ENCODE measurements around the gene DHDH. TPM values are rescaled to one million over a fixed set of nuclear protein-coding genes. Genes with fewer than 3 reads are reported as not detected.

DHDH gene
- total RNA-seq, 1 donor from 2014 or later = not detected

DNA sequence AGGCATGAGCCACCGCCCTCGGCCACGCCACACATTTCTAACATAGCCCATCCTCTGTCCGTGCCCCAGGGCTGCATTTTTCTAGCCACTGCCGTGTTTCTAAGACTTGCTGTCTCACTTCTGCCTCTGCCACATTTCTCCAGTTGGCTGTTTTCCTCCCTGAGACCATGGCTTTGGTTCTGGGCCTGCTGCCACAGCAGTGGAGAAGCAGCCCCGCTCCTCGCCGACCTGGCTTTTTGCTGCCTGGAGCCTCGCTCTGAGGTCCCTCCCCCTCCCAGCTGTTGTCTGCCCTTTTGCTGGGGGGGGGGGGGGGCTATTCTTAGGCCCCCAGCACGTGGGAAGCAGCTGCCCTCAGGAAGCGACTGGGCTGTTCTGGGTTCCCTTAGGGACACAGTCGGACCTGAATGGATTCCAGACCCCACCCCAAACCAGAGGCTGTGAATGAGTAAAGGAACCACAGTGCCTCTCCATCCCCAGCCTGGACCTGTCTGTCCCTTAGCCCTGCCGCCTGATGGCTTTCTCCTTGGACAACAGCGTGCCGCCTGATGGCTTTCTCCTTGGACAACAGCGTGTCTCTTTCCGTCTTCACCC lies 56.3 kb downstream of the DHDH start:
- intact Hi-C loops (cut with micrococcal nuclease) = loop anchor here (5.0 kb wide), 3 partner anchors 158 to 778 kb away; partner anchors contain the start of genes ALDH16A1, AP2A1 and PIH1D1

DNA sequence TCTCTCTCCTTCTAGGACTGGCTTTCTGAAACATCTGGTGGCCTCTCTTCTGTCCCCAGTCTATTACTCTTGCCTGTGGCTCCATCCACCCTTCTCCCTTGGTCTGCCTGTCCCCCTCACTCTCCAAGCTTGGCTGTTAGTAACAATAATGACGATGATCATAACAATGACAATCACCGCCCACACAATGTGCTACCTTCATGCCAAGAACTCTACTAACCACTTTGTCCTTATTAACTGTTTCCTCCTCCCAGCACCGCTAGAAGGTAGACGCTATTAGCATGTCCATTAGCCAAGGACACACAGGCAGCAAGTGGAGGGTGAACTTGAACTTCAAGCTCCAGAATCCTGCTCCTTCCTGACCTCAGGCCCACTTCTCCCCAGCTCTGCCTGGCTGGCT lies 56.9 kb downstream of the DHDH start:
- intact Hi-C loops (cut with micrococcal nuclease) = loop anchor here (5.0 kb wide), 3 partner anchors 157 to 777 kb away; partner anchors contain the start of genes ALDH16A1, AP2A1 and PIH1D1

DNA sequence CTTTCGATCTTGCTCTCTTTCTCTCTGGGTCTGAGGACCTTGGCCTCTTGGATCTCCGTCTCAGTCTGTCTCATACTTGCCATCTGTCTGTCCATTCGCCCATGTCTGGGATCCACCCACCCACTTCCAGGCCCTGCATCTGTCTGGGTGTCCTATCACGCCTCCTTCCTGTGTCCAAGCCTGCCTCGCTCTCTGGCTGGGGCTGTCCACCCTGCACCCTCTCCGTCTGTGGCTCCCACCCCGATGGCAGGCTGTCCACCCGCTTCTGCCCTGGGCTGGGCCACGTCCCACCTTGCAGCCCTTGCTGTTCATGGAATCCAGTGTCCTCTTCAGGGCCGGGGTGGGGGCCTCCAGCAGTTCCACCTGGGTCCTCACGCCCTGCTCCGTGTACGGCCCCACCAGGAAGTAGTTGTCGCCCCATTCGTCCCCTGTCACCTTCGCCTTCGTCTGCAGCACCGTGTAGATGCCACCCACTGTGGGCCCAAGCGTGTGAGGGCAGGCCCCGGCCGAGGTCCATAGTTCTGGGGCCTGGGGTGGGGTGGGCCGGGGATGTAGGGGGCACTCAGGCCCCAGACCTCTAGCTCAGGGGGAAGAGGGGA lies 57.6 kb downstream of the DHDH start:
- intact Hi-C loops (cut with micrococcal nuclease) = loop anchor here (5.0 kb wide), 3 partner anchors 156 to 776 kb away; partner anchors contain the start of genes ALDH16A1, AP2A1 and PIH1D1

DNA sequence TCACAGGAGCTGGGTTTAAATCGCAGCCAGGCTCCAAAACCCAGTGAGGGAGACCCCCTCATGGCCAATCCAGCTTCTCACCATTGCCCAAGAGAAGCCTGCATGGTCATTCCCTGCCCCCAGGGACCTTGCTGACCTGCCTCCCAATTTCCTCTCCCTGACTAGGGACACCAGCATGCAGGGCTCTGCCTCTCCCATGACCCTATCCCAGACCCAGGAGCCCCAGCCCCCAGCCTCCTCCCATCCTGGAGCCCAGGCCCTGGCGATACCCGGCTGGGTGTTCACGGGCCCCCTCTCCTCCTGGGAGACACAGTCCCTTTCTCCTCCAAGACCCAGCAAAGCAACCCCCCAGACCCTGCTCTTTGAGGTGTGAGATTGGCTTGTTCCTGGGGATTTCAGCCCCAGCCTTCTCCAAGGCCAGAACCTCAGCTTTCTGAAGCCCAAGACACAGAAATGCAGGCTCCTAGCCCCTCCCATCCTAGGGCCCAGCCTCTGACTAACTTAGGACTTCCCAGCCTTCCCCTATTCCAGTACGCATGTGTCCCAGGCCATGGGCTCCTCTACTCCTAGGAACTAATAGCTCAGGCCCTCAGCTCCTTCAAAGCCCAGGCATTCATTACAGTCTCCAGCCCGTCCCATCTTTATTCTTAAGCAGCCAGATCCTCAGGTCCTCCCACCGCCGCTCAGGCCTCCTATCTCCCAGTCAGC lies 58.5 kb downstream of the DHDH start:
- intact Hi-C loops (cut with micrococcal nuclease) = loop anchor here (1.0 to 5.0 kb wide), 4 partner anchors 9 to 775 kb away; partner anchors contain the start of genes ALDH16A1, AP2A1 and PIH1D1

DNA sequence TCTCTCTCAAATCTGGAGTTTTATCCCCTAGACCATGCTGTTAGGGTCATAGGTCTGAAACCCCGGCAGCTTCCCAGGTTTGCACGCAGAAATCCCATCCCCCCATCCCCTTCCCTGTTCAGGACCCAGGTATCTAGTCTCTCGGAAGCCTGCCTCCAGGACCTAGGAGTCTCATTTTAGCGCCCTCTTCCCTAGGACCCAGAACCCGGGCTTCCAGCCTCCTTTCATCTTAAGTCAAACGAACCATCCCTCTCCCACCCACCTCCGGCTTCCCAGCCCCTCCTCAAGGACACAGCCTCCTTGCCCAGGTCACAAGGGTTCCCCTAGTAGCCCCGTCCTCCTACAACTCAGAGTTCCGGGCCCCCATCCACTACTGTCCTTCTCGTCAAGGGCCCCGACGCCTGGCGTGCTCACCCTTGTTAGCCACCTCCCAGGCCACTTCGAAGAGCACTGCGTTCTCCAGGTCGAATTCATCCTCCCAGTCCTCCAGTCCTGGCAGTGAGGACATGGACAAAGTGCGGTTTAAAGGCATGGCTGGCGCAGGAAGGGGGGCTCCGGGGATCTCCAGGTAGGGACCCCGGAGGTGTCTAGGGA lies 59.2 kb downstream of the DHDH start:
- intact Hi-C loops (cut with micrococcal nuclease) = loop anchor here (1.0 to 5.0 kb wide), 20 partner anchors 9 to 885 kb away; partner anchors contain the start of genes AKT1S1, ALDH16A1, AP2A1 and C19orf73

GRCh38 chr19:48993175-48994034 lies 59.9 kb downstream of the DHDH start, which contains the start of the genes GYS1 and RUVBL2:
Gene GYS1, minus strand, starts transcription at chr19:48993309. Its CDS starts 197 bp downstream, at chr19:48993112.
Gene RUVBL2, plus strand, starts transcription at chr19:48993887. Its CDS starts 25 bp downstream, at chr19:48993912.
- intact Hi-C loops (cut with micrococcal nuclease) = loop anchor here (1.0 to 5.0 kb wide), 19 partner anchors 24 to 884 kb away; partner anchors contain the start of genes AKT1S1, ALDH16A1, AP2A1 and C19orf73

GRCh38 chr19:48994035-48994386 lies 60.5 kb downstream of the DHDH start:
- intact Hi-C loops (cut with micrococcal nuclease) = loop anchor here (5.0 kb wide), 3 partner anchors 153 to 773 kb away; partner anchors contain the start of genes ALDH16A1, AP2A1 and PIH1D1

Other genes with a start within 250 kb of the DHDH start
- gene FUT2, start 237.7 kb upstream of the DHDH start, total RNA-seq = not detected in 2 replicates
- gene MAMSTR, start 214.0 kb upstream of the DHDH start, total RNA-seq = 1.4 and 1.6 TPM in 2 replicates
- gene RASIP1, start 193.1 kb upstream of the DHDH start, total RNA-seq = 0.10 and 0.15 TPM in 2 replicates
- not detected in 2 replicates for gene IZUMO1, start 186.8 kb upstream of the DHDH start, total RNA-seq
- 0.29 and 0.54 TPM in 2 replicates for gene FUT1, start 181.1 kb upstream of the DHDH start, total RNA-seq
- gene FGF21, start 178.2 kb upstream of the DHDH start, total RNA-seq = not detected in 2 replicates
- 55.1 and 56.3 TPM in 2 replicates for gene BCAT2, start 122.7 kb upstream of the DHDH start, total RNA-seq
- 1.3 TPM in 2 replicates for gene HSD17B14, start 97.2 kb upstream of the DHDH start, total RNA-seq
- 1.3 and 3.2 TPM in 2 replicates for gene PLEKHA4, start 65.1 kb upstream of the DHDH start, total RNA-seq
- gene PPP1R15A, start 61.3 kb upstream of the DHDH start, total RNA-seq = 37.9 and 38.1 TPM in 2 replicates
- gene TULP2, start 35.0 kb upstream of the DHDH start, total RNA-seq = not detected in 2 replicates
- gene NUCB1, start 33.4 kb upstream of the DHDH start, total RNA-seq = 273 and 277 TPM in 2 replicates
- gene BAX, start 21.2 kb downstream of the DHDH start, total RNA-seq = 376 and 407 TPM in 2 replicates
- 1,064 and 1,113 TPM in 2 replicates for gene FTL, start 31.6 kb downstream of the DHDH start, total RNA-seq
- gene GYS1, start 59.6 kb downstream of the DHDH start, total RNA-seq = 67.8 and 76.2 TPM in 2 replicates
- 87.7 and 96.1 TPM in 2 replicates for gene RUVBL2, start 60.2 kb downstream of the DHDH start, total RNA-seq
- not detected in 2 replicates for gene LHB, start 83.4 kb downstream of the DHDH start, total RNA-seq
- not detected in 2 replicates for gene CGB3, start 90.6 kb downstream of the DHDH start, total RNA-seq
- not detected in 2 replicates for gene CGB2, start 98.2 kb downstream of the DHDH start, total RNA-seq
- gene CGB1, start 103.2 kb downstream of the DHDH start, total RNA-seq = not detected in 2 replicates
- not detected in 2 replicates for gene CGB5, start 110.1 kb downstream of the DHDH start, total RNA-seq
- not detected in 2 replicates for gene CGB8, start 115.4 kb downstream of the DHDH start, total RNA-seq
- gene CGB7, start 124.0 kb downstream of the DHDH start, total RNA-seq = not detected in 2 replicates
- not detected in 2 replicates for gene NTF4, start 131.1 kb downstream of the DHDH start, total RNA-seq
- gene KCNA7, start 139.0 kb downstream of the DHDH start, total RNA-seq = 0.07 TPM in 1 of 2 replicates, not detected in the other
- gene SNRNP70, start 151.8 kb downstream of the DHDH start, total RNA-seq = 233 and 234 TPM in 2 replicates
- 2.1 and 3.4 TPM in 2 replicates for gene LIN7B, start 180.7 kb downstream of the DHDH start, total RNA-seq
- gene C19orf73, start 185.4 kb downstream of the DHDH start, total RNA-seq = 0.98 and 1.1 TPM in 2 replicates
- 3.3 and 3.5 TPM in 2 replicates for gene PPFIA3, start 185.8 kb downstream of the DHDH start, total RNA-seq
- gene HRC, start 221.7 kb downstream of the DHDH start, total RNA-seq = not detected in 2 replicates
- 0.54 and 1.0 TPM in 2 replicates for gene TRPM4, start 224.1 kb downstream of the DHDH start, total RNA-seq